ENCODE data around the gene PAX7.

DNA sequence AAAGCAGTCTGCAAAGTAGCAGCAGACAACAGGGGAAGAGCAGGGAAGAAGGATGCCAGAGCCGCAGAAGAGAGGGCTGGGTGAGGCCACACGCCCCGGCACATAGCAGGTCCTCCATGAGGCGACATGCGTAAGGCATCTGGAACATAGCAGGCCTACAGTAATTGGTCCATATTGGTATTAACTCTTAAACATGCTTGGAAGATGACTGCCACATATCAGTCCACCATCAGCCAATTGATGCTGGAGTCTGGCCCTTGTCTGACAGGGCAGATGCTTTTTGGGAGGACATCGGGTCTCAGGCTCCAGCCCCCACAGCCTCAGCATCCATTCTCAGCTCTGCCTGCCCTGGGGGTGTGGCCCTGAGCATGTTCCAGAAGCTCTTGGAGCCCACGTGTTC lies 135.1 kb downstream of the PAX7 start:
- TF ChIP-seq CTCF (IDR thresholded peaks at IDR 0.05), result no peak
- no peak for TF ChIP-seq EP300 (IDR thresholded peaks at IDR 0.05)
- TF ChIP-seq POLR2A (IDR thresholded peaks at IDR 0.05), result no peak
